Right hindlimb (tissue), 1 donor: ENCODE data around the gene JAK1.
"Not testable (repeated sequence)": the region's sequence is repeated elsewhere in the genome, so short reads cannot be mapped to it uniquely, and the experiment has no call there.

Source experiments
- DNase-seq: peaks from one replicate; pipeline ENCODE4 v3.0.0-alpha.2; 2018

JAK1 gene

GRCh38 chr1:64829411-64830029 is 136.8 kb downstream of the JAK1 start:
- no peak for DNase-seq

- DNase-seq: no peak
Observed at GRCh38 chr1:64828829-64829228, 137.5 kb downstream of the JAK1 start.

GRCh38 chr1:64826991-64827390 is 139.4 kb downstream of the JAK1 start:
- no peak for DNase-seq

- DNase-seq: peak; percentile 76
Observed at GRCh38 chr1:64823691-64824476, 142.5 kb downstream of the JAK1 start.

- DNase-seq: no peak
Observed at GRCh38 chr1:64822621-64823020, 143.7 kb downstream of the JAK1 start.

GRCh38 chr1:64820572-64820971 is 145.8 kb downstream of the JAK1 start:
- not testable (repeated sequence) for DNase-seq

GRCh38 chr1:64817364-64817763 is 149.0 kb downstream of the JAK1 start:
- not testable (repeated sequence) for DNase-seq

GRCh38 chr1:64814427-64814826 is 151.9 kb downstream of the JAK1 start:
- no peak for DNase-seq

- DNase-seq: no peak
Observed at GRCh38 chr1:64811131-64811530, 155.2 kb downstream of the JAK1 start.

- no peak for DNase-seq
Observed at GRCh38 chr1:64810001-64810400, 156.3 kb downstream of the JAK1 start.

GRCh38 chr1:64809309-64809708 is 157.0 kb downstream of the JAK1 start:
- no peak for DNase-seq

GRCh38 chr1:64801851-64802523 is 164.4 kb downstream of the JAK1 start:
- no peak for DNase-seq

- DNase-seq: no peak
Observed at GRCh38 chr1:64798872-64799271, 167.5 kb downstream of the JAK1 start.

GRCh38 chr1:64790832-64791487 is 175.4 kb downstream of the JAK1 start:
- DNase-seq: no peak
